ENCODE data around the gene KCTD17.

The KCTD17 gene

DNA sequence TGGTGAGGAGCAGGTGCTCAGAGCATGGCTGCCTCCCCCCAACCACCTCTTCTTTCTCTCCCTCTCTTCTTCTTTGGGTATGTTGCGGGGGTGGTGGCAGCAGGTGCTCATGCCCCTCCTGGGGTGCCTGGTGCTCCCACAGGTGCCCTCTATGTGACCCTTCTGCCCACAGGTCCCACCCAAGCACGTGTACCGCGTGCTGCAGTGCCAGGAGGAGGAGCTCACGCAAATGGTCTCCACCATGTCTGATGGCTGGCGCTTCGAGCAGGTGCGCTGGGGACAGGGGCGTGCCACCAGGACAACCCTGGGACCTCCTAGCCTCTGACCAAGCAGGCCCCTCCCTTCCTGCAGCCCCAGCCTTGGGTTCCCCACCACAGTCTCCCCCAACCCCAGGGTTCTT, 5.7 kb downstream of the KCTD17 start:
- Histone ChIP-seq H4K20me1 (ENCODE audit: insufficient read depth, low read length) (peaks cover 5% of the 10 kb centered on the region), H3K9me3 (ENCODE audit: insufficient read depth, low read length, severe bottlenecking) (no peaks in the 10 kb centered on the region), H2AFZ (ENCODE audit: low read depth, low read length) (no peak overlapping the region), H3K9ac (ENCODE audit: low read depth, low read length) (no peak overlapping the region), H3K4me1 (ENCODE audit: insufficient read depth, low read length) (peaks cover 17% of the 10 kb centered on the region), H3K4me3 (ENCODE audit: low read depth in 1 of 2, low read length in 2 of 2) (no peak overlapping the region), H3K36me3 (ENCODE audit: insufficient read depth, low read length) (peaks cover 71% of the 10 kb centered on the region), H3K79me2 (ENCODE audit: insufficient read depth, low read length) (peaks cover 2% of the 10 kb centered on the region; the same call in 1 of the 2 replicates), H3K4me2 (ENCODE audit: insufficient read depth, low read length) (no peak overlapping the region), H3K27ac (ENCODE audit: low read length) (no peak overlapping the region), H3K27me3 (ENCODE audit: insufficient read depth, low read length, poor library complexity) (no peaks in the 10 kb centered on the region)
- TF ChIP-seq, protein P1, sequence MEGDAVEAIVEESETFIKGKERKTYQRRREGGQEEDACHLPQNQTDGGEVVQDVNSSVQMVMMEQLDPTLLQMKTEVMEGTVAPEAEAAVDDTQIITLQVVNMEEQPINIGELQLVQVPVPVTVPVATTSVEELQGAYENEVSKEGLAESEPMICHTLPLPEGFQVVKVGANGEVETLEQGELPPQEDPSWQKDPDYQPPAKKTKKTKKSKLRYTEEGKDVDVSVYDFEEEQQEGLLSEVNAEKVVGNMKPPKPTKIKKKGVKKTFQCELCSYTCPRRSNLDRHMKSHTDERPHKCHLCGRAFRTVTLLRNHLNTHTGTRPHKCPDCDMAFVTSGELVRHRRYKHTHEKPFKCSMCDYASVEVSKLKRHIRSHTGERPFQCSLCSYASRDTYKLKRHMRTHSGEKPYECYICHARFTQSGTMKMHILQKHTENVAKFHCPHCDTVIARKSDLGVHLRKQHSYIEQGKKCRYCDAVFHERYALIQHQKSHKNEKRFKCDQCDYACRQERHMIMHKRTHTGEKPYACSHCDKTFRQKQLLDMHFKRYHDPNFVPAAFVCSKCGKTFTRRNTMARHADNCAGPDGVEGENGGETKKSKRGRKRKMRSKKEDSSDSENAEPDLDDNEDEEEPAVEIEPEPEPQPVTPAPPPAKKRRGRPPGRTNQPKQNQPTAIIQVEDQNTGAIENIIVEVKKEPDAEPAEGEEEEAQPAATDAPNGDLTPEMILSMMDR (IDR thresholded peaks at IDR 0.05; ENCODE audit: borderline replicate concordance, extremely low read depth, low read length, poor library complexity, severe bottlenecking), result no peak
- TF ChIP-seq EZH2 (IDR thresholded peaks at IDR 0.05; ENCODE audit: borderline replicate concordance, low read depth, low read length, severe bottlenecking), result no peak
- no peak for DNase-seq
- ATAC-seq (ENCODE audit: insufficient read depth, low read depth), result no peak

DNA sequence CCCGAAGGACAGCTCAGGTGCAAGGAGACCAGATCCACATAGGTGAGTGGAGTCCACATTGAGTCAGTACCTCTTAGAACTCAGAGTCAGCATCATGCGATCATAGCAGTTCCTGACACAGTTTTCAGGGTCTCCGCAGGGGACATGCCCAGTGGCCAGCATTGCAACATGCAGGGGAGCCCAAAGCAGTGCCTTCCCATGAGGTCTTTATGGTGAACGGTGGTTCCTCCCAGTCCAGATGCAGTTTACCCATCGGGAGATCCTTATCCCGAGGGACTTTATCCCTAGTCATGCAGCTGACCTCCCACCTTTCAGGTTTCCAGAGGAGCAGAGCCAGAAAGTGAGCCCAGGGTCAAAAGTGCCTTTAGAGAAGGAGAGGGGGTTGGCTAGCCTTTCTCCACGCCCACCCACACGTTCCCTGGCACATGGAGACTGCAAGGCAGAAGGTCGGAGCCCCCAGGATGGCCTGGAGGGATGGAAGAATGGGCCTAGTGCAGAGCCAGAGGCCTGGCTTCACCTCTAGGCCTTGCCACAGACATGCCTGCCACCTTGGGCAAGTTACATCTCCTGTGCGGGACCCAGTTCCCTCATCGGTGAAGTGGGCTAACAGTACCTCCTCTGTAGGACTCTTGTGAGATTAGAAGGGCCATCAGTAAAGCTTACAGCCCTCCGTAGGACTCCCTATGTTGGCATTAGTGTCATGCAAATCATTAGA, 6.4 kb downstream of the KCTD17 start:
- Histone ChIP-seq H3K9me3 (ENCODE audit: insufficient read depth, low read length, severe bottlenecking) (no peaks in the 10 kb centered on the region), H4K20me1 (ENCODE audit: insufficient read depth, low read length) (peaks cover 5% of the 10 kb centered on the region)

DNA sequence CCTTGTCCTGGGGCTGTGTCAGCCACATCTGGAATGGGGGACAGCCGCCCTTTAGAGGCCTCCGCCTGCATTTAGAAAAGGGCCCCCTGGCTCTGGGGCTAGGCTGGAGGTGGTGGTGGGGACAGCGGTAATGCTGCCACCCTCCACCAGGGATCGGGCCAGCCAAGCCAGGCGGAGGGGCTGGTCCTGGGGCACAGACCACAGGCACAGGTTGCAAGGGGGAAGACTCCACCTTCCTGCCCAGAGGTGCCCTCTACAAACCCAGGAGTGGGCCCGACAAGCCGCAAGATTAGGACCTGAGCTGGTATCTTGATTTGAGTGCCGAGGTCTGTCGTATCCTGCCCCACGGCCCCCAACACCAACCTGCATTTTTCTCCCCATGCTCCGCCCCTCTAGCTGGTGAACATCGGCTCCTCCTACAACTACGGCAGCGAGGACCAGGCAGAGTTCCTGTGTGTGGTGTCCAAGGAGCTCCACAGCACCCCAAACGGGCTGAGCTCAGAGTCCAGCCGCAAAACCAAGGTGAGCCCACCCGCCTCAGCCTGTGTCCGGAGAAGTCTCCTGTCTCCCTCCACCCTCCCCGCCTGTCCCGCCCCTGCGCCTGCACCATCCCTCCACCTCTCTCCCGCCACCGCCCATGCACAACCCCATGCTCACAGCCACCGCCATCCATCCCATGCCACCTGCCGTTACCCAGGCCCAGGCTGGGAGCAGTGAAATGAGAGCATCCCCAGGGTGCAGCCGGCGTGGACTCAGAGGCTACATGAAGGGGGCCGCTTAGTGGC, 7.6 kb downstream of the KCTD17 start:
- H3K4me2 ChIP-seq (ENCODE audit: insufficient read depth, low read length), result no peak overlapping the region
- ATAC-seq (ENCODE audit: insufficient read depth, low read depth) (no peak), DNase-seq (no peak)
- H2AFZ ChIP-seq (ENCODE audit: low read depth, low read length), result no peak overlapping the region
- no peak overlapping the region for H3K27ac ChIP-seq (ENCODE audit: low read length)
- H3K27me3 ChIP-seq (ENCODE audit: insufficient read depth, low read length, poor library complexity), result no peaks in the 10 kb centered on the region
- H3K9ac ChIP-seq (ENCODE audit: low read depth, low read length), result no peak overlapping the region
- no peaks in the 10 kb centered on the region for H3K9me3 ChIP-seq (ENCODE audit: insufficient read depth, low read length, severe bottlenecking)
- TF ChIP-seq, protein P1 (IDR thresholded peaks at IDR 0.05; ENCODE audit: borderline replicate concordance, extremely low read depth, low read length, poor library complexity, severe bottlenecking), result no peak
- no peak for TF ChIP-seq EZH2 (IDR thresholded peaks at IDR 0.05; ENCODE audit: borderline replicate concordance, low read depth, low read length, severe bottlenecking)
- peaks cover 57% of the 10 kb centered on the region for H3K36me3 ChIP-seq (ENCODE audit: insufficient read depth, low read length)
- no peak overlapping the region for H3K4me3 ChIP-seq (ENCODE audit: low read depth in 1 of 2, low read length in 2 of 2)
- no peaks in the 10 kb centered on the region for H3K79me2 ChIP-seq (ENCODE audit: insufficient read depth, low read length)
- H3K4me1 ChIP-seq (ENCODE audit: insufficient read depth, low read length), result no peaks in the 10 kb centered on the region
- peaks cover 5% of the 10 kb centered on the region for H4K20me1 ChIP-seq (ENCODE audit: insufficient read depth, low read length)

More for the DNA sequence above, 6.4 kb downstream of the KCTD17 start:
- no peak overlapping the region for H3K9ac ChIP-seq (ENCODE audit: low read depth, low read length)
- TF ChIP-seq EZH2 (IDR thresholded peaks at IDR 0.05; ENCODE audit: borderline replicate concordance, low read depth, low read length, severe bottlenecking), result no peak
- H3K4me1 ChIP-seq (ENCODE audit: insufficient read depth, low read length), result peaks cover 9% of the 10 kb centered on the region
- H3K79me2 ChIP-seq (ENCODE audit: insufficient read depth, low read length), result no peaks in the 10 kb centered on the region
- no peak for ATAC-seq (ENCODE audit: insufficient read depth, low read depth)
- no peaks in the 10 kb centered on the region for H3K27me3 ChIP-seq (ENCODE audit: insufficient read depth, low read length, poor library complexity)
- H3K4me3 ChIP-seq (ENCODE audit: low read depth in 1 of 2, low read length in 2 of 2), result no peak overlapping the region
- DNase-seq, result no peak
- no peak overlapping the region for H3K27ac ChIP-seq (ENCODE audit: low read length)
- H3K36me3 ChIP-seq (ENCODE audit: insufficient read depth, low read length), result peaks cover 69% of the 10 kb centered on the region
- no peak overlapping the region for H2AFZ ChIP-seq (ENCODE audit: low read depth, low read length)
- no peak overlapping the region for H3K4me2 ChIP-seq (ENCODE audit: insufficient read depth, low read length)

DNA sequence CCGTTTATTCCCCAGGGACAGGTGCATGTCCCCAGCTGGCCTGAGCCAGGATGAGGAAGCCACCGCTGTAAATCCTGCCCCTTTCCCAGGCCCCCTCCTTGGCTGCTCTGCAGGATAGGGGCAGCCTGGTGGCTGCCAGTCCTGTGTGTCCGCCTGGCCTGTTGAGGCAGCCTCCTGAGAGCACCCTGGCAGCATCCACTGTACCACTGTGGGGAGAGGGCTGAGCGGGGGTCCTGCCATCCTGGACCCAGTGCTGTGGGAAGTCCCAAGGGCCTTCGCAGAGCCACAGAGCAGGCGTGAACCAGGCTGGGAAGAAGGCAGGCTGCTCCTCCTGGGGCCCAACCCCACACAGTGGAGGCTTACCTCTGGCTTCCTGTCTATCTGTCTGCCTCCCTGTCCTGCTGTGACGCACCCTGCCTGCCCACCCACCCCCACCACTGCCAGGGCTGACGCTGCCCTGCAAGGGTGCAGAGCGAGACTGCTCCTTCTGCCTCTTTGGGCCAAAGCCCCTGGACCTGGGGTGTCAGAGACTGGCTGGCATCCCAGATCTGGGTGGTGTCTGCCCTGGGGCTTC, 8.4 kb downstream of the KCTD17 start:
- no peak overlapping the region for H3K9ac ChIP-seq (ENCODE audit: low read depth, low read length)
- no peaks in the 10 kb centered on the region for H3K4me1 ChIP-seq (ENCODE audit: insufficient read depth, low read length)
- DNase-seq, result no peak
- H3K36me3 ChIP-seq (ENCODE audit: insufficient read depth, low read length), result peaks cover 52% of the 10 kb centered on the region
- H4K20me1 ChIP-seq (ENCODE audit: insufficient read depth, low read length), result peaks cover 9% of the 10 kb centered on the region
- no peak overlapping the region for H3K4me3 ChIP-seq (ENCODE audit: low read depth in 1 of 2, low read length in 2 of 2)
- no peak overlapping the region for H2AFZ ChIP-seq (ENCODE audit: low read depth, low read length)
- H3K4me2 ChIP-seq (ENCODE audit: insufficient read depth, low read length), result no peak overlapping the region
- TF ChIP-seq EZH2 (IDR thresholded peaks at IDR 0.05; ENCODE audit: borderline replicate concordance, low read depth, low read length, severe bottlenecking), result no peak
- TF ChIP-seq, protein P1 (IDR thresholded peaks at IDR 0.05; ENCODE audit: borderline replicate concordance, extremely low read depth, low read length, poor library complexity, severe bottlenecking), result no peak
- H3K79me2 ChIP-seq (ENCODE audit: insufficient read depth, low read length), result no peaks in the 10 kb centered on the region
- no peak overlapping the region for H3K27ac ChIP-seq (ENCODE audit: low read length)
- H3K27me3 ChIP-seq (ENCODE audit: insufficient read depth, low read length, poor library complexity), result no peaks in the 10 kb centered on the region
- peak; percentile 36; the same call in 2 of the 3 replicates for ATAC-seq (ENCODE audit: insufficient read depth, low read depth)
- H3K9me3 ChIP-seq (ENCODE audit: insufficient read depth, low read length, severe bottlenecking), result no peaks in the 10 kb centered on the region
